HG02970 (cell line): Measurements from ENCODE around the gene NOVA2.

Source experiments
- ATAC-seq: cut with Tn5 transposase; IDR thresholded peaks from one replicate; pipeline ENCODE4 v1.9.1; 2021; ENCODE audit warnings: mild to moderate bottlenecking, moderate library complexity, moderate number of reproducible peaks; ENCODE audit not compliant: unreplicated experiment, low FRiP score

NOVA2 gene

DNA sequence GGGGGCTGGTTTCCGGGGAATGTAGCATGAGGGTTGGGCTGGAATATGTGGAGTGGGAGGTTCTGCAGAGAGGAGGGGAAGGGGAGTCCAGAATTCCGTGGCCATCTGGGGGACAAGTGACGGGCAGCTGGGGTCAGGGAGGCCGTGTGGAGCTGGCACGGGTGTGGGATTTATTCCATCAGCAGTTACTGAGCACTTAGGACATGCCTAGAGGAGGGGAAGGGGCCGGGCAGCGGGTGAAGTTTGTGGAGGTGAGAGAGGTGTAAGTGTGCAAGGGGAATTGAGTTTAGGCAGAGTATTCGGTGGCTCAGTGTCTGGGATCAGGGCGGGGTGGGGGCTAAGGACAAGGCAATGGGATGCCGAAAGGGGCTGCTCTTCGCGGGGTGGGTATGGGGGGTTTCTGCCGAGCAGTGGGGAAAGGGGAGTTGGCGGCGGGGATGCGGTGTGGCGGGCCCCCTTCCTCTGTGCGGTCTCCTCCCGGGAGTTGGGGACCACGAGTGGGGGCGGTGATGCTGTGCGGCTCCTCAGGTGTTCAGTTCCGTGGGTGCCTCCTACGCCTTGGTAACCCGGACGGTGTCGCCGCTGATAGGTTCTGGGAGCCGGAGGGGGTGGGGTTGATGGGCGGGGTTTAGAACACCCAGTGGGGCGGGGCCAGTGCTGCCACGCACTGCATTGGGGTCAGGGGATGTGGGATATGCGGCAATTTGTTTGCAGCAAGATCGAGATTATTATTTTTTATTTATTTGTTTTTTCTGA, 27.0 kb upstream of the NOVA2 start:
- no peak for ATAC-seq

DNA sequence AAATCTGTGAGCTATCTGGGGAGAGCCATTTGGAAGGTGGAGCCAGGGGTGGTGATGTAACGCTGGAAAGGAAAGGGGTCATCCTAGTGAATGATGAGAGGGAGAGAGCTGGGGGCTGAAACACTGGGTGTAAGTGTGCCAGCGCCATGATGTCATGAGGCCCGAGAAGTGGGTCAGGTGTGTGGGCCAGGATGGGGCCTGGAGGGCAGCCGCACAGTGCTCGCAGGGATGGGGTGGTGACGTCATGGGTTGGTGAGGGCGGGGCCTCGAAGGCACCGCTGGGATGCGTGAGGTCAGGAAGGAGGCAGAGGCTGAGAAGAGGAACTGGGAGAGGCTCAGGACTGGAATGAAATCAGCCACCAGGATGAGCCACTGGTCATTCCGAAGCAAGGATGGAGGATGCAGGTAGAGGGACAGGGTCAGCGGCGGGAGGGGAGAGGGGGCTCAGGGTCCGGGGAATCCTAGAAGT, 26.0 kb upstream of the NOVA2 start:
- no peak for ATAC-seq

DNA sequence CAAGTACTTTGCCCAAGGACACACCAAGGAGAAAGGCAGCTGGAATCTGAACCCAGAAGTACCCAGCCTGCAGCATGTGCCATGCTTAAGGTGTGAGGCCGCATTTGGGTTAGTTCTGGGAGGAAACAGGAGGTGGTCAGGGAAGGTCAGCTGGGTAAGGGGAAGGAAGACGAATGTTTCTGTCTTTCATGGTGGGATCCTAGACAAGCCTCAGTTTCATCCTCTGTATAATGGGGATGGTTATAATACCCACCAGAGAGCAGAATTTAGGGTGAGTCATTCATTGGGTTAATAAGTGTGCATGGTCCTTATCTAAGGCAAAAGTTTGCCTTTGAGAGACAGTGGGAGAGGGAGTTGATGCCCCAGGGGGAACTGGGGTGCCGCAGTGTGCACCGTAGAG, 25.2 kb upstream of the NOVA2 start:
- no peak for ATAC-seq

DNA sequence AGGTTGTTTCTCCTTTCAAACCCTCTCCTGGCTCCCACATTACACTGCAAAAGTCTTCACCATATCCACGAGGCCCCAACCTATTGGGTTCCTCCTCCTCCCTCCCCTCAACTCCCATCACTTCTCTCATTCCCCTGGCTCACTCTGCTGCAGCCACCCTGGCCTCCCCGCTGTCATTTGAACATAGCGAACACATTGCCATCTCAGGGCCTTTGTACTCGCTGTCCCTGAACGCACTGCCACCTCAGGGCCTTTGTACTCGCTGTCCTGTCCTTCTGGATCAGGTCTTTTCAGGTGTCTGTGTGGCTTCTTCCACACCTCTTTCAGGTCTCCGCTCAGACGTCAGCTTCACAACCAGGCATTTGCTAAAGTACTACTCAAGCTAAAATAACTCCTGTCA, 23.3 kb upstream of the NOVA2 start:
- no peak for ATAC-seq

DNA sequence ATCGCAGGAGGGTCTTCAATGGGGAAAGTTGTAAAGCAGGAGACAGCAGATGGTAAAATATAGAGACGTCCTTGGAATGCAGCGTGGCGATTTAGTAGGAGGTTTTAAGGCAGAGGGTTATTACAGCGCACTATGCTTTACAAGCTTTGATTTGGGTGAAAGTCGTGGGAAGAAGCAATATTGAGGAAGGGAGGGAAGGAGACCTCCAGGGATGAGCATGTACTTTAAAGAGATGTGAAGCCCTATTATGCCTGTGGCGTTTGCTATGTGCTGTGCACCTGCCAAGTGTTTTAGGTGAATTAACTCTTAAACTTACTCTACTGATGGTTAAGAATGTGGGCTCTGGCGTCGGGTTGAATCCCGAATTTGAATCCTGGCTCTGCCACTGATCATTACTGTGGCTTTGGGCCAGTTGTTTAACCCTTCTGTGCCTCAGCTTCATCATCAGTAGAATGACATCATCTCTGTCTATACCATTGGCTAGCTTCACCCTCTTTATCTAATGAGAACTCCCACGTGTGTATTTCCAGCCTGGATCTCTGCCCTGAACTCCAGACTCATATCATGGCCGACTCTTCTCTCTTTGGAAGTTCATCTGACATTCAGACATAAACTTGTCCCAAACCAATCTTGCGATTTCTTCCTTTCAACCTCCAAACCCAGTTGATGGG, 22.2 kb upstream of the NOVA2 start:
- no peak for ATAC-seq

DNA sequence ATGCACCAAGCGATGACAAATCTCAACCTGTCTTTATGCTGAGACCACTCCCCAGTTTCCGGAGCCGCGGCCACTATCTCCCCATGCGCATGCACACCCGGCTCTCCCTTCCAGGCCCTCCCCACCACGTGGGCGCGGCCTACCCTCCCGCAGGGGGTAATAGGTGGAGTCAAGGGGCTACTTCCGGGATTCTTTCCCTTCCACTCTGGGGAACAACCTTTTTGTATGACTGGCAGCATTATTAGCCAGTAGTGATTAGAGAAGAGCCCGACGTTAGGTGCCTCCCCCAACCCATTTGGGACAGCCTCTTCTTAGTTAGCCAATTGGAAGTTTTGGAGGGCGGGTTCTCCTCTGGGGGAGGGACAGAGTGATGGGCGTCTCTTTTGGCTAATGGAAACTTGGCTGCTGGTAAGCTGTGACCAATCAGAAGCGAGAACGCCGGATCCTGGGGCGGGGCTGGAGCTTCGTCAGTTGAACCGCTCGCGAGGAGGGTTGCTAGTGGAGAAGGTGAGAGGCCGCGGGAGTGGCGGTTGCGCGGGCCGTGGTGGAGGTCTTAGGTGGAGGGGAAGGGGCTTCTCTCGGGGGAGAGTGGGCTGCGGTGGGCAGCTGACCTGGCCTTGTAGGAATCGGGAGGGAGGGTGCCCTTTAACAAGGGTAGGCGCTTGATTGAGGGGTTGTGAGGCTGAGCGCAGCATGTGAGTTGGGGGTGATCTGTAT, 21.5 kb upstream of the NOVA2 start, which contains the start of gene CCDC61:
CCDC61 (plus strand) TSS at position 470 of the 717 bp plus-strand sequence. CDS start 7,552 bp downstream, outside the sequence.
- ATAC-seq: peak; percentile 98

DNA sequence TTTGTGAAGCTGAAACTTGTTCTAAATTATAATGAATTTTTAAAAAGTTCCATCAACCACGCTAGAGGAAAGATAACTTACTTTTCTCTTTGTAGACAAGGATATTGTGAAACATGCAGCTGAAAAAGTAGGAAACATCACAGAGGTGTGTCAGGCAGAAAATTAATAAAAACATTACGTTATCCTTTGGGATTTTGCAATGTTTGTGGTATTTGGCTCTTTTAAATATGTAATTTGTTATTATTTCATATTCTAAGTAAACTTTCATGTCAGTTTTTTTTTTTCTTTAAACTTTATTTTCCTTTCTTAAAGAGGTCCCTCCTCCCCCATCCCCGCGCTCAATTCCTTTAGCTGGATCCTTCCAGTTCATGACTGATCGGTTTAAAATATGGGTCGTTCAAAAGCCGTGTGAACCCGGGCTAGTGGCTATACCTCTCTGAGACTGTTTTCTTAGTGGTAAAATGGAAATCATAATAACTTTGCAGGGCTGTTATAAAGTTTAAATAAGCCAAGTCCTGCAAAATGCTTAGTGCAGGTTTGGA, 20.9 kb upstream of the NOVA2 start:
- ATAC-seq: no peak

DNA sequence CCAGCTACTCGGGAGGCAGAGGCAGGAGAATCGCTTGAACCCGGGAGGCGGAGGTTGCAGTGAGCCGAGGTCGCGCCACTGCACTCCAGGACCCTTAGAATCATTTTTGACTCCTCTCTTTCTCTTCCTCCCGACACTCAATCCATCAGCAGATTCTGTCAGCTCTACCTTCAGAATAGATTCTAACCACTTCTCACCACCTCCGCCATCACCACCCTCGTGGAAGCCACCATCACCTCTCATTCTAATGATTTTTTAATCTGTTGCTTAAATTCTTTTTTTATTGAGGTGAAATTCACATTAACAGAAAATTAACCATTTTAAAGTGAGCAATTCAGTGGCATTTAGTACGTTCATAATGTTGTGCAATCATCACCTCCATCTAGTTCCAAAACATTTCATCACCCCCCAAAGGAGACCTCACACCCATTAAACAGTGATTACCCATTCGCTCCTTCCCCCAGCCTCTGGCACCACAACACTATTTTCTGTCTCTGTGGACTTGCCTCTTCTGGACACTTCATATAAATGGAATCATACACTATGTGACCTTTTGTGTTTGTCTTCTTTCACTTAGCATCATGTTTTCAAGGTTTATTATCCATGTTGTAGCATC, 16.6 kb upstream of the NOVA2 start:
- ATAC-seq: no peak

DNA sequence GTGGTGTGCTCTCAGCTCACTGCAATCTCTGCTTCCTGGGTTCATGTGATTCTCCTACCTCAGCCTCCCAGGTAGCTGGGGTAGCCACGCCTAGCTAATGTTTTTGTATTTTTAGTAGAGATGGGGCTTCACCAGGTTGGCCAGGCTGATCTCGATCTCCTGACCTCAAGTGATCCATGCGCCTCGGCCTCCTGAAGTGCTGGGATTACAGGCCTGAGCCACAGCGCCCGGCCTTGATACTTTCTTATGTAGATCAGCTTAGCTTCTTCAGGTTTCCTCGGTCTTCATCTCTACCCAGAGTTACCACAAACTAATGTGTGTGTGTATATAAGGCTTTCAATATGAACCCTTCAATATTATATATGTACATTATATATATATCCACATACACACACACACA, 11.7 kb upstream of the NOVA2 start:
- ATAC-seq: no peak

DNA sequence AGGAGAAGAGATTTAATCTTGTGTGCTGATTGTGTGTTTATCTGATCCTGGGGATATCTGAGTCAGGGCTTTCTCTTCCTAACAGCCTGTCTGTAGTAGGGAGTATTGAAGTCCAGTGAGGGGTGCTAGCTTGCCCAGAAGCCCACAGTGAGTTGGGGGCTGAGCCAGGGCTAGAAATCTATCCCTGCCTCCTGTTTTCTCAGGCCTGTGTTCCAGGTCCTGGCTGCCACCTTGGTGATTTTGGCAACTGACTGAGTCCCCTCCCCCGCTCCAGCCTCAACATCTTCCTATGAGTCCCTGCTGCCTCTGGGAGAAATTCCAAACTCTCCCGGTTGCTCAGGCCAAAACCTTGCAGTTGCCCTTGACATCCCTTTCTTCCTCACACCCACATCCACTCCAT, 7.7 kb upstream of the NOVA2 start:
- ATAC-seq: no peak

DNA sequence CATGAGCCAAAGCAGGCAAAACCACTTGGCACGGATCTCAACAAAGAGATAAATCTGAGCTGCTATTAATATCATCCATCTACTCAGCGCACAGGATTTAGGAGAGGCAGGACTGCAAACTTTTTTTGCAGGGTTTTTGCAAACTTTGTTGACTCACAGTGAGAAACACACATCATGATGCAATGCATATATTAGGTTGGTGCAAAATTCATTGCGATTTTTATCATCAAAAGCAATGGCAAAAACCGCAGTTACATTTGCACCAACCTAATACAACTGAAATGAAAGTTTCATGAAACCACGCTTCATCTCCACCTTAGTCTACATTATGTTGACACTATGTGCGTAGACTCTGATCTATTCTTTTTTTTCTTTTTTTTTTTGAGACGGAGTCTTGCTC, 4.5 kb upstream of the NOVA2 start:
- no peak for ATAC-seq

DNA sequence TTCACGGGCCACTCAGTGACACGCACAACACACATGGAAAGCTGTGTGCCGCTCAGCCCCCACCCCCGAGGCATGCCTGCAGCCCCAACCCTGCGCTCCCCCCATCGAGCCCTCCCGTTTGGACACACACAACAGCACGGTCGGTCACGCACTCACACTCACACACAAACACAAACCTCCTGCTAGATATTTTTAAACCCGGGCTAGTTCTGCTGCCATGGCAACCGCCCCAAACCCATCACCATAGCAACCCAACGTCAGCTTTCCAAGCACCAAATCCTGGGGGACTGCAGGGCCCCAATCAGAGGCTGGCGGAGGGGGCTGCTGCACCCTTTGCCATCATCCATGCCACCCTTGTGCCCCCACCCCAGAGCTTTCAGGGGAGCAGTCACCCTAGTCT, 2.5 kb upstream of the NOVA2 start:
- no peak for ATAC-seq

DNA sequence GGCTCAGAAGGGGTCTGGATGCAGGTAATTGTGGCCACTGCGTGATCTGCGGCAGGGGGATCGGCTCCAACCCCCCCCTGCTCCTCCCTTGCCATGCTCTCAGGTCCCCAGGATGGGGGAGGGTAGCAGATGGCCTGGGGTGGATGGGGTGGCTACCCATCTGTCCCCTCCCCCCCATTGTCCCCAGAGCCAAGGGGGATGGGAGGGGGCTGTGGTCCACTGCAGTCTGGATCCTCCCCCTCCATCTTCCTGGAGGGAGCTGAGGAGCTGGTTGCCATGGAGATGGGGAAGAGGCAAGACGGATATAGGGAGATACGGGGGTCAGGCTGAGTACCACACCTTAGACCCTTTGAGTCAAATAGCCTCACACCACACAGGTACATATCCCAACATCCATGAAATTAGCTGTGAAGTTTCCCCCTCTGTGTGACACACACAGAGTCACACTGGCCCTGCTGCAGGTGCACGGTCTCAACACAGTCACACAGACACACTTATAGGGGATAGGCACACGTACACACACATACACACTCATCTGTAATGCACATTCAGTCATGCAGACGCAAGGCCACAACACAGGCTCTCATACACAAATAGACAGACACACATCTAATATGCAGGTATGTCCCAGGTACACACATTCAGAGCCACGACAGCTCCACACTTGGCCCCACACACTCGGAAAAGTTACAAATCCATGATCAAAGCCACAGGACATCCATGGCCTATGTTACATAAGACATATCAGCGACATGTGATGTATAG, 1.8 kb upstream of the NOVA2 start:
- ATAC-seq: no peak

DNA sequence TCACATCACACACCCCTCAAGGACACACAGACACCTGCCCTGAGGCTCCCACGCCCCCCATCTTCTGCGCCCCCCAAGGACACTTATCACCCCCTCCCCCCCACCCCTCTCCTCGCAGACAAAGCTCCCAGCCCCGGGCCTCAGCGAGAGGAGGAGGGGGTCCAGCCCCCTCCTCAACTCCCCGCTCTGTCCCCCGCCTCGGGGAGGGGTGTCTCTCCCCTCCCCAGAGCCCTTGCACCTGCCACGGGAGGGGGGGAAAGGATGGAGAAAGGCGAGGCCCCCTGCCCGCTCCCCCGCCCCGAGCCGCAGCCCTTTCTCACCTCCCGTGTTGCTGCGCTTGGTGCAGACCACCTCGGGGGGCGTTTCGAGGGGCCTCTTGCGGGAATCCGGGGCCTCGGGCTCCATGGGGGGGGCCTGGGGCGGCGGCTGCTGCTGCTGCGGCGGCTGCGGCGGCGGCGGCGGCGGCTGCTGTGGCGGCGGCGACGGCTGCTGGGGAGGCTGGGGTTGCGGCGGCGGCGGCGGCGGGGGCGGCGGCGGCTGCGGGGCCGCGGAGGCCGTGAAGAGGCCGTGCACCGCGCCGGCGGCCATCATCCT, 621 bp downstream of the NOVA2 start:
- no peak for ATAC-seq

DNA sequence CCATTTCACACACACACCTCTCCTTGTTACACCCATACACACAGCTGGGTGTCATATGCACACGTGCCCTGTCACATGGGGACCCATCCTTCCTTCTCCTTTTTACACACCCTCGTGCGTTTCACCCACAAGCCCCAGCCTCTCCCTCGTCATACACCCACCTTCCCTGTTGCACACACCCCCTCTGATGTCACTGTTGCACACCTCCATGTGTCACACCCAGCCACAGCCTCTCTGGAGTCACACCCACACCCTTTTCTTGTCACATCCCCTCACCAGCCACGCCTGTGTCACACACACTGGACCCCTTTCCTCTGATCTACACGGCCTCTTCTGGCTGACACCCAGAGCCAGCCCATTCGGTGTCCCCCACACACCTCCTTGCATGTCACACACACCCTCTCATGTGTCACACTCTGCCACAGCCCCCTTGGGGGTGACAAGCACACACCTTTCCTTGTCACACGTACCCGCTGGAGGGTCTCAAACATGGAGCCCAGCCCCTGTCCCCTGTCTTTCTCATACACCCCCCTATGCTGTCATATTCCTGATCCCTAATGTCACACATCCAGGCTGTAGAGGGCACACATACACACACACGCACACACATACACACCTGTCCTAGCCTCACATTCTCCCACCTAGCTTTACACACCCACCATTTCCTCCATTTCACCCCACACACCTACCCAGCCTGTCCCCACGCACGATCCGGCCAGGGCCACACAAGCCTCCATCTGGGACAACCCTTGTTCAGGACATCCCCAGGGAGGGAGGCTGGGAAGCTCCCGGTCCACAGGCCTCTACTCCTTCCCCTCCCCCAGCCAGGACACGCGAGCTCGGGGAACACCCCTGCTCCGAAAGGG, 1.4 kb downstream of the NOVA2 start:
- no peak for ATAC-seq

DNA sequence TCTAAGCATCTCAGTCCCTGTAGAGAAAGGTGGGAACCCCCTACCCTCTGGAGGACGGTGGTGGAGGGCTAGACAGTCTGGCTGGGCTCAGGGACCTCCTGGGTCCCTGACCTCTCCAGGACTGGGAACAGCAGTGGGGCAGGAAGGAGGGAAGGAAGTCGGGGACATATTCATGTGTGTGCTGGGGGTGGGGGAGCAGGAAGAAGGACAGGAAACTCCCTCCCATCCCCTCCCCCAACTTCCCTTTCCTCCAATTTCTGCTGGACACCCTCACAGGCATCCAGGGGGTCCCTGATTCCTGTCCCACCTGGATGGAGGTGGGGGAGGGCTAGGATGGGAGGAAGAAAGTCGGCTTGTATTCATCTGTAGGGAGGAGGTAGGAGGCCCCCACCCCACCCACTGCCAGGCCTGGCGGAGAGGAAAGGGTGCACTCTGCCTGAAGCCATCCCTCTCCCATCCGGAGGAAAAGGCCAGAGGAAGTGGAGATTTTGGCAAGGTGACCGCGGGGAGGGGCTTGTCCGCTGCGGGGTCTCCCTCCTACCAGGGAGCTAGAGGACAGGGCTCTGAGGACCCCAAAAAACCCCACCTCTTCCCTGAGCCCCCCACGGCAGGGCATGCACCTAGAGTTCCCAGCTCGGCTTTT, 2.3 kb downstream of the NOVA2 start:
- ATAC-seq: no peak

DNA sequence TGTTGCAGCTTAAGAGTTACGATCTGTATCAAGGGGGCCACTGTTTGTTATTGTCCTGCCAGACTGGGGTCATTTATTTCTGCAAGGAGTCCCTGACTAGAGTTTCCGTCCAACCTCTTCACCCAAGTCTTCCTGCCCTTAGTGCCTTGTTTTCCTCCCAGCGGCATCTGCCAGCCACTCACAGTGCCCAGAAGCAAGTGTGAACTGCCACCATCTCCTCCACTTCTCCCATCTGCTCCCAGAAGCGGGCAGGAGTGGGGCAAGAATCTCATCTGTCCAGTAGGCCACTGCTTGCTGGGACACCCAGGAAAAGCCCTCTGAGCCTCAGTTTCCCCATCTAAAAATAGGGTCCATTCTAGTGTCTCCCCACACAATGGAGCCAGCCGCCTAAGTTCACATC, 4.0 kb downstream of the NOVA2 start:
- no peak for ATAC-seq

DNA sequence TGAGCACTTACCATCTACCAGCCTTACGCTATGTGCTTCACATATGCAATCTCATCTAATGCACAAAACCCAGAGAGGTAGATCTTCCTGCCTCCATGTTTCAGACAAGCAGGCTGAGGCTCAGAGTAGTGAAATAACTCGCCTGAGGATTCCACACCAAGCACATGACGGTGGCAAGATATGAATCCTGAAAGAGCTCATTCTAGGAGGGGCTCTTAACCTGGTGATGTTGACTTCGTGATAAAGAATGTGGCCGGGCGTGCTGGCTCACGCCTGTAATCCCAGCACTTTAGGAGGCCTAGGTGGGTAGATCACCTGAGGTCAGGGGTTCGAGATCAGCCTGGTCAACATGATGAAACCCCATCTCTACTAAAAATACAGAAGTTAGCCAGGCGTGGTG, 5.0 kb downstream of the NOVA2 start:
- ATAC-seq: no peak
